GM06990 (cell line): Measurements from ENCODE around the gene PCCA.

ENCODE experiments used
- DNase-seq: peaks from one replicate; pipeline ENCODE4 v3.0.0-alpha.2; 2011; ENCODE audit not compliant: insufficient read length; ENCODE audit errors: extremely low read depth
- H3K27me3 ChIP-seq: replicated peaks from 2 replicates; pipeline ENCODE4 v1.6.0; 2011; ENCODE audit warnings: low read length; ENCODE audit not compliant: control insufficient read depth, insufficient read depth
- H3K36me3 ChIP-seq: 2 replicates; pipeline ENCODE4 v1.5.1; 2011; ENCODE audit warnings: low read length; ENCODE audit not compliant: control insufficient read depth, insufficient read depth
- H3K4me3 ChIP-seq: replicated peaks from 2 replicates; pipeline ENCODE4 v1.5.1; 2011; ENCODE audit warnings: low read depth, mild to moderate bottlenecking, control low read depth, low read length
- CTCF ChIP-seq: IDR thresholded peaks from 2 replicates; pipeline ENCODE4 v1.5.1; 2011; ENCODE audit warnings: low read length, control low read depth, mild to moderate bottlenecking, inconsistent platforms; ENCODE audit not compliant: insufficient read depth, poor library complexity, severe bottlenecking

Gene PCCA

DNA sequence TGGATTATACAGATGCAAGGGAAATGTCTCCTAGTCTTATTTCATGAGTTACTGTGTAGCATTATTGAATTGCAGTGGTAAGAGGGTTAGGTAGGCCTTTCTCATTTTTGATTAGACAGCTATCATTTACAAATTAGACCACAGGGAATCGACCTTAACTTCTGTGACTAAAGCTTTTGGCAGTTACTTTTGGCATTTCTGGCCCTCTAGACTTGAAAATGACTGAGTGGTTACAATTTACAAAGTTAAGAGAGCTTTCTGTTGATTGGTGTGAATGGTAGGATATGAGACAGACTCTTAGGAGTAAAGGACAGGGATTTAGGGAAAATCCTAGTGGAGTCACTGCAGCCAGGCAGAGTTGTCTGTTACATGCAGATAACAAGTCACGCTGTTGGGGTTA, 413.6 kb downstream of the PCCA start:
- Histone ChIP-seq H3K4me3 (no peak overlapping the region), H3K36me3 (no peaks in the 10 kb centered on the region), H3K27me3 (no peaks in the 10 kb centered on the region)
- DNase-seq: no peak
- TF ChIP-seq CTCF: no peak

DNA sequence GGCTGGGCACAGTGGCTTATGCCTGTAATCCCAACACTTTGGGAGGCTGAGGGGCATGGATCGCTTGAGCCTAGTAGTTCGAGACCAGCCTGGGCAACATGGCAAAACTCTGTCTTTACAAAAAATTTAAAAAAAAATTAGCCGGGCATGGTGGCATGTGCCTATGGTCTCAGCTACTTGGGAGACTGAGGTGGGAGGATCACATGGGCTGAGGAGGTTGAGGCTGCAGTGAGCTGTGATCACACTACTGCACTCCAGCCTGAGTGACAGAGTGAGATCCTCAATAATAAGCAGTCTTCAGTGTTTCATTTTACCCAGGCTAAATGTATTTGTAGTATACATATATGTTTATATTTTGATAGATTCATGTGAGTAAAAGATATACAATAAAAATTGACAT, 414.7 kb downstream of the PCCA start:
- Histone ChIP-seq H3K27me3 (no peaks in the 10 kb centered on the region), H3K4me3 (no peak overlapping the region), H3K36me3 (no peaks in the 10 kb centered on the region)
- TF ChIP-seq CTCF: no peak
- no peak for DNase-seq

DNA sequence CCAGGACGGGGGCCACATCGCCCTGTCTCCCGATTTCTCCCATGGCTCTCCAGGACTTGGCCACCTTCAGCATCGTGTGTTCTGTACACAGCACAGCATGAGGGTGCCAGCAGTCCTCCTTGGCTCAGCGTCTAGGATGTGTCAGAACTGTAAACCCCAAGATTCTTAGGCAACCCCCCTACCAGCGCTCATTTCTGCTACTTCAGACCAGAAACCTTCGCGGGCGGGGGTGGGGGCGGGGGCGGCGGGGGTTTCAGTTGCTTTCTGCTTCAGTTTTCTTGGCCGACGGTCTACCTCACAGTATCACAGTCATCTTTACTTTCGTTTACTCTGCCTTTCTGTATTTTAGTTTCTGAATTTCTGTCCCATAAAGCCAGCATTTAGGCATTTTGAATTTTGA, 417.3 kb downstream of the PCCA start:
- peak overlapping the region; percentile 19; the same call in 1 of the 2 replicates for H3K4me3 ChIP-seq
- peak; percentile 41 for DNase-seq

DNA sequence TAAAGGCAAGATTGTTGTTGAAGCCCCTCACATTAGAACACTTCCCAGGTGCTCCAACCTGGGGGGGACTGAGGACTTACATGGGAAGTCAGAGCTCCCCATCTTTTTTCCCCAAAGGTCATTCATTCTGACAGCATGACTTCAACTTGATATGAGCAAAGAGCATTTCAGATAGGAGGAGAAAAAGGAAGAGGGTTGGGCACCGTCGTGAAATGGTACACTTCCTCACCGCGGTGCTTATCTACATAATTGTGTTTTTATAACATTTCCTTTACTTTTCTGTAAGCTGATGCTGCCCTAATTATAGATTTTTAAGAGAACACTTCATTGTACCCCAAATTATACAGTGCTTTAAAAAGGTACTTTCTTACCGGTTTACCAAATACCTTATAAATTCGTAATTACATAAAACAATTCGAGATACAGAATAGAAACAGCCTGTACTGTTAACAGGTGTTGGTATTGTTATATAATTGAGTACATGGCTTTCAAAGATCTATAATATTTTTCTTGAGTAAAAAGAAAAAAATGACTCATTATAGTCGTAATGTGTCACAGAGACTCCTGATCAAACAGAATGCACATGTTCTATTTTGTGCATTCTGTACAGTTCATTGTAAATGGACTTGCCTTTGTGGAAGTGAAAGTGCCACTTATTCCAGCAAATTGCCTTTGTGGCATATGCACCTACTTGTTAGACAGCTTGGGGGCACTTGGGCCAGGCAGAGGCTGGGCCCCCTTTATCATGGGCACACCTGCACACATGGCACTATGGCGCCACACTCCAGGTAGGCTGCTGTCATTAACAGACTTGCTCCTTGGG, 417.9 kb downstream of the PCCA start:
- Histone ChIP-seq H3K27me3 (no peaks in the 10 kb centered on the region), H3K36me3 (no peaks in the 10 kb centered on the region), H3K4me3 (no peak overlapping the region)
- TF ChIP-seq CTCF: no peak
- no peak for DNase-seq

More for the DNA sequence above, 417.3 kb downstream of the PCCA start:
- TF ChIP-seq CTCF: no peak
- no peaks in the 10 kb centered on the region for H3K27me3 ChIP-seq
- H3K36me3 ChIP-seq: no peaks in the 10 kb centered on the region

DNA sequence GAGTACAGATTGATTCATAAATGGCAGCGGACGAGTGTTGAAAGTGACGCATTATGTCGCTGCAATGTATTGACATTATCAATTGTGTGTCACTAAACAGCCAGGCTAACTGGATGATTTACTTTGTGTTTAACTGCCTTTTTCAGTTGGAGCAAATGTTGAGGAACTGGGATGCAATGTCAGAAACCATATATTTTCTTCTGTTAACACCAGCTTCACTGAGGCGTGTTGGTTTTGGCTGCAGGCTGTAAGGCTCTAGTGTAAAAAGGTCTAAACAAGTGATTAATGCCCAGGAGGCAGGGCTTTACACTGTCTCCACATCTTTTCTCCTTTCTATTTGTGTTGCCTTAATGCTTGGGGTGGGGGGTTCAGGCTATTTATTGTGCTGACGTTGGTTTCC, 419.6 kb downstream of the PCCA start:
- no peak overlapping the region for H3K4me3 ChIP-seq
- TF ChIP-seq CTCF: no peak
- H3K36me3 ChIP-seq: no peaks in the 10 kb centered on the region
- no peaks in the 10 kb centered on the region for H3K27me3 ChIP-seq
- DNase-seq: no peak
